K562 (cell line): ENCODE measurements around the gene NUP98.

Experiments
- CREB1 ChIP-seq, 2 experiments: sonication (generic) in 1 of 2; formaldehyde crosslinking in 1 of 2; IDR thresholded peaks; 2 replicates each; pipeline versions ENCODE4 v1.6.1 to v1.8.0; 2012 to 2022; ENCODE audit warnings: inconsistent platforms in 1 of 2, mild to moderate bottlenecking in 1 of 2, missing genetic modification reagents in 1 of 2, moderate library complexity in 1 of 2
- DPF2 ChIP-seq: fragments of 450-650 bp; IDR thresholded peaks from 2 replicates; pipeline ENCODE4 v1.6.1; 2016
- JUN ChIP-seq, 2 experiments: sonication (generic) in 1 of 2; formaldehyde crosslinking in 1 of 2; IDR thresholded peaks; 2 replicates each; pipeline versions ENCODE4 v1.6.1 to v1.8.0; 2012 to 2022; ENCODE audit warnings: borderline replicate concordance in 2 of 2, mild to moderate bottlenecking in 2 of 2, improper control_type of control experiment in 1 of 2, low read depth in 1 of 2, low read length in 1 of 2, missing genetic modification reagents in 1 of 2
- PTRF ChIP-seq: fragments of 450-650 bp; IDR thresholded peaks from 2 replicates; pipeline ENCODE4 v1.6.1; 2016; ENCODE audit warnings: mild to moderate bottlenecking, missing genetic modification characterization, missing compliant biosample characterization
- RAD21 ChIP-seq, 2 experiments: fragments of 250-450 bp in 1 of 2; fragments of 450-650 bp in 1 of 2; sonication (Bioruptor Pico) in 1 of 2; formaldehyde crosslinking in 1 of 2; IDR thresholded peaks in 1 of 2; conservative IDR thresholded peaks in 1 of 2; 2 replicates each; pipeline versions ENCODE4 v1.4.0 to v1.8.0; 2020 to 2022; ENCODE audit warnings: mild to moderate bottlenecking in 2 of 2, moderate library complexity in 1 of 2
- SREBF2 ChIP-seq: sonication (generic); formaldehyde crosslinking; IDR thresholded peaks from 2 replicates; pipeline ENCODE4 v1.4.0; 2020; ENCODE audit warnings: mild to moderate bottlenecking, missing genetic modification reagents
- STAG1 ChIP-seq: sonication (generic); formaldehyde crosslinking; IDR thresholded peaks from 2 replicates; pipeline ENCODE4 v1.5.0; 2020; ENCODE audit warnings: missing genetic modification reagents, borderline replicate concordance
- ZNF212 ChIP-seq: fragments of 450-650 bp; formaldehyde crosslinking; IDR thresholded peaks from 2 replicates; pipeline ENCODE4 v1.4.0; 2020; ENCODE audit warnings: mild to moderate bottlenecking
- ZSCAN29 ChIP-seq: fragments of 450-650 bp; IDR thresholded peaks from 2 replicates; pipeline ENCODE4 v1.6.1; 2017
- TF ChIP-seq, protein P1 (sequence below), 2 experiments: fragments of 450-650 bp in 1 of 2; sonication (generic) in 1 of 2; formaldehyde crosslinking in 1 of 2; IDR thresholded peaks in 1 of 2; conservative IDR thresholded peaks in 1 of 2; 2 replicates each; pipeline versions ENCODE4 v1.6.1 to v1.8.1; 2016 to 2023; ENCODE audit warnings: mild to moderate bottlenecking in 2 of 2, moderate library complexity in 2 of 2, inconsistent platforms in 1 of 2, missing genetic modification reagents in 1 of 2

DNA sequence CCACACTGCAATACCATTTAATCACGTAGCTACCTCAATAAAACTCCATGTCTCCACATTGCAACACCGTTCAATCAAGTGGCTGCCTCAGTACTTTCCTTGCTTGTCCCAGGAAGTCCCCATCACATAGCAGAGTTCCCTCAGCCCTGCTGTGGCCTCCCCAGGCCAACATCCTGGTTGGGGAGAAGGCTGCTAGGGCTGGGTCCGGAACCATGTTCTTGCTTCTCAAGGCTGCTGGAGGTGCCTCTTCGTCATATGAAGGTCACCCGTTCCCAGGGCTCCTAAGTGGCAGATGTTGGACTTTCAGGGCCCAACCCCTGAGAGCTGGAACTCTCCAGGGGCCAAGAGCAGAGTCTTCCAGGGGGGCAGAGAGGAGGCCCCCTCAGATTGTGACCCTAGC lies 158.8 kb downstream of the NUP98 start:
- TF ChIP-seq DPF2 (no peak), JUN (IDR thresholded peaks at IDR 0.05; ENCODE audit: borderline replicate concordance, low read depth, low read length) (no peak), JUN (CRISPR knock-in tag; IDR thresholded peaks at IDR 0.05; ENCODE audit: borderline replicate concordance) (no peak), STAG1 (no peak), SREBF2 (CRISPR knock-in tag) (no peak), ZNF212 (CRISPR knock-in tag) (no peak), ZSCAN29 (no peak), PTRF (tag) (no peak), RAD21 (CRISPR knock-in tag; conservative IDR thresholded peaks at IDR 0.05 in 1 of 2, IDR thresholded peaks at IDR 0.05 in 1 of 2) (no peak), CREB1 (IDR thresholded peaks at IDR 0.05) (no peak), CREB1 (CRISPR knock-in tag; IDR thresholded peaks at IDR 0.05) (no peak)
- TF ChIP-seq, protein P1, sequence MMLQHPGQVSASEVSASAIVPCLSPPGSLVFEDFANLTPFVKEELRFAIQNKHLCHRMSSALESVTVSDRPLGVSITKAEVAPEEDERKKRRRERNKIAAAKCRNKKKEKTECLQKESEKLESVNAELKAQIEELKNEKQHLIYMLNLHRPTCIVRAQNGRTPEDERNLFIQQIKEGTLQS (IDR thresholded peaks at IDR 0.05): no peak
- TF ChIP-seq, protein P1 (CRISPR knock-in tag; conservative IDR thresholded peaks at IDR 0.05): no peak
